Omental fat pad (tissue), 4 donors: Measurements from ENCODE around the gene DENND1A. TPM values are rescaled to one million over a fixed set of nuclear protein-coding genes. Genes with fewer than 3 reads are reported as not detected.

Experiments
- ATAC-seq: fragments of 150-250 bp; one replicate; pipeline ENCODE4 v1.9.1; 2016; ENCODE audit warnings: mild to moderate bottlenecking, moderate library complexity; ENCODE audit not compliant: low FRiP score
- DNase-seq: peaks from one replicate; pipeline ENCODE4 v3.0.0-alpha.2; 2019; ENCODE audit warnings: low spot score
- total RNA-seq, 4 donors: library from RNA; depleted of rRNA; stranded (reverse); fragments of >200 nt; gene quantifications; one replicate each; pipeline ENCODE4 v1.1.0, GENCODE V29; 2016
- TF ChIP-seq, protein P1 (sequence below), 3 donors: fragments of 450-650 bp; IDR thresholded peaks; one replicate each; pipeline ENCODE4 v1.5.1; 2016 to 2017; ENCODE audit warnings: antibody characterized with exemption in 3 of 3, mild to moderate bottlenecking in 3 of 3, moderate library complexity in 2 of 3

DENND1A gene
- total RNA-seq, 4 donors from 2014 or later: 15.2 to 22.8 (median 20.7) TPM

DNA sequence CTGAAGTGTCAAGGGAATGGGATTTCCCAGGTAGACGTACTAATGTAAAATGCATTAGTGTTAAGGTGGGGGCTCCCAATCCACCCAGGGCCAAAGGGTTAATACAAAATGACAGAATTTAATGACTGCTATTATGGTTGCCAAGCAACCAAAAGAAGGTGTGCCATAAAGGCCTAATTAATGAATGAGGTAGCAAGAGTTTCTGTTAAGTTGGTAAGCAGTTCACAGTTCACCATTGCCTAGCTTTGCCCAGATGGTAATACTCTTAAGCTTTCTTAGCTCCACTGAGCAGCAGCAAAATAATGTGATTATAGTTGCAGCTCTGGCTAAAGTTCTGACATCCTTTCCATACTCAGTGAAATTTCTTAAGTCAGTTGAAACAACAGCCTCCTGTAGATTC lies 211.7 kb downstream of the DENND1A start:
- TF ChIP-seq, protein P1, sequence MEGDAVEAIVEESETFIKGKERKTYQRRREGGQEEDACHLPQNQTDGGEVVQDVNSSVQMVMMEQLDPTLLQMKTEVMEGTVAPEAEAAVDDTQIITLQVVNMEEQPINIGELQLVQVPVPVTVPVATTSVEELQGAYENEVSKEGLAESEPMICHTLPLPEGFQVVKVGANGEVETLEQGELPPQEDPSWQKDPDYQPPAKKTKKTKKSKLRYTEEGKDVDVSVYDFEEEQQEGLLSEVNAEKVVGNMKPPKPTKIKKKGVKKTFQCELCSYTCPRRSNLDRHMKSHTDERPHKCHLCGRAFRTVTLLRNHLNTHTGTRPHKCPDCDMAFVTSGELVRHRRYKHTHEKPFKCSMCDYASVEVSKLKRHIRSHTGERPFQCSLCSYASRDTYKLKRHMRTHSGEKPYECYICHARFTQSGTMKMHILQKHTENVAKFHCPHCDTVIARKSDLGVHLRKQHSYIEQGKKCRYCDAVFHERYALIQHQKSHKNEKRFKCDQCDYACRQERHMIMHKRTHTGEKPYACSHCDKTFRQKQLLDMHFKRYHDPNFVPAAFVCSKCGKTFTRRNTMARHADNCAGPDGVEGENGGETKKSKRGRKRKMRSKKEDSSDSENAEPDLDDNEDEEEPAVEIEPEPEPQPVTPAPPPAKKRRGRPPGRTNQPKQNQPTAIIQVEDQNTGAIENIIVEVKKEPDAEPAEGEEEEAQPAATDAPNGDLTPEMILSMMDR (IDR thresholded peaks at IDR 0.05): no peak
- no peak for ATAC-seq
- no peak for DNase-seq

DNA sequence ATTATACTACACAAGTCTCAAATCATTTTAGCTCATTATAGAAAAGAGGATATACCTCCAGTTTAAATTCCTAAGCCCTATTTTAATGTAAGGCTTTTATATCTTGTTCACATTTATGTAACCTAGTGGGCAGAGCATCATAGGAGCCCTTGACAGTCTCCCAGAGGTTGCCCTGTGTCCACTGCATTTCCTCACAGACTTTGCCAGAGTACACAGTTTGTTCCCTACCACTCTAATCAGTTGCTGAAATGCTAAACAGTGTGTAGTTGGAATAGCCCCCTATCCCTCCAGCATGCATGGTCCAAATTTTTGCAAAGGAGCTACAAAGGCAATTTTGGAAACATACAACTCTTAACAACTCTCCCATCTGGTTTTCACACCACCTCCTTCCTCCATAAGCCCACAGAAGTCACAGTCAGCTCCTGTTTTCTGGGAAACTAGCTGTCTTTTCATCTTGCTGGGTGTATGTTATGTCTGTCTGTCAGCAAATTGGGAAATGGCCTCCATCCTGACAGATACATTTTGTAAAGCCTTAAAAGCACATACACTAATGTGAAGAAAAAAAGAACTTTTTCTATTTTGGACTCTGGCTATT lies 212.2 kb downstream of the DENND1A start:
- ATAC-seq (no peak), DNase-seq (no peak)
- TF ChIP-seq, protein P1 (IDR thresholded peaks at IDR 0.05): no peak

DNA sequence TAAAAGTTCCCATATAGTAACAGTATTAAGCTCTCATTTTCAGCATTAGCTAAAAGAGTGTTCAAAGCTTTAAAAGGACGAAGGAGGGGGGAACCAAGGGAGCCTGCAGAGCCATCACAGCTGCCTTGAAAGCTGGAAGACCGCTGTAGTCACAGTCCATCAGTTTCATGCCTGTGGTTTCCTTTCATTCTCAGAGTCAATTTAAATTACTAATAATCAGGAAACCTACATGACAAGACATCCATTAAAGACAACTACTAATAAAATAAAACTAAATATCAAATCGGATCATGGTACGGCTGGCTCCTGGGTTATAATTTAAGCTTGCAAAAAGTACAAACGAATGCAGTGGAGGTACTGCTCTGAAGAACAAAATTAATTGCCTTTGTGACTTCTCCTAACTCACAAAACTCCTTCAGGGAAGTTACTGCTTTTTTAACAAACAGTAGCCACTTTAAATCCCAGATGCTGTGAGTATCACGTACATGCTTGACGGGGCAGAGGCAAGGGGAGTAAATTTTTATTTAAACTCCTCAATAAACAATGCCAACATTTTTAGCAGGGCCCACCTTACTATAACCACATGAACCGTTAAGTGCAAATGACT lies 213.5 kb downstream of the DENND1A start:
- TF ChIP-seq, protein P1 (IDR thresholded peaks at IDR 0.05): no peak
- ATAC-seq: no peak
- no peak for DNase-seq

DNA sequence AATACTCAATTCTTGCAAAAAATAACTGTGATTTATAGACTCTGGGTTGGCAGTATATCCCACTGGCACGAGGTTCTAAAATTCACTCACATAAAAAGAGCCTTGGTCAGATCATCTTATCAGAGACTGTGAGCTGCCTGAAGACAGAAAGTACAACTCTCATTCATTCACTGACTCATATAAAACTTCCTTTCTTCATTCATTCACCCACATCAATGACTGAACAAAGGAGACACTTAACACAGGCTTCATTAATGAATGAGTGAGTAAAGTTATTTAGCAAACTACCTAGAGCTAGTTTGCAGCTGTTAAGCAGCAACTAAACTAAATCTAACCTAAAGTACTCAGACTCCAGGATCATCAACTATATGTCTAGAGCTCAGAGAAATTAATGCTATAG lies 214.7 kb downstream of the DENND1A start:
- DNase-seq: no peak
- no peak for ATAC-seq
- TF ChIP-seq, protein P1 (IDR thresholded peaks at IDR 0.05): no peak

DNA sequence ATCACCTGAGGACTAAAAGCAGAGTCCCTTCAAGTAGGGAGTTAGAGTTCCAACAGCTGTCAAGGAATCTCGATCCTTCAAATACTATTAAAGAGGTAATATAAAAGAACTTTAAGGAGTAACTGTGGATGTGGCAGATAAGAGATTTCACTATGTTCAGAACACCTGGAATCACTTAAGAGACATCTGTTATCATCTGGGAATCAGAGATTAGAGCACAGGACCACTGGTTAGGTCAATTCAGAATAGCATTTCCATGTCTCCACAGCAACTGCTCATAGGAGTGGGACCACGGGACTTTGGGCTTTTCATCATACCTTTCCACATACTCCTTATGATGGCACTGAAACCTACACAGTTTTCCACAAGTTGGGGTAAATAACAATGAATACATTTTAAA lies 216.6 kb downstream of the DENND1A start:
- no peak for DNase-seq
- ATAC-seq: no peak
- TF ChIP-seq, protein P1 (IDR thresholded peaks at IDR 0.05): no peak

DNA sequence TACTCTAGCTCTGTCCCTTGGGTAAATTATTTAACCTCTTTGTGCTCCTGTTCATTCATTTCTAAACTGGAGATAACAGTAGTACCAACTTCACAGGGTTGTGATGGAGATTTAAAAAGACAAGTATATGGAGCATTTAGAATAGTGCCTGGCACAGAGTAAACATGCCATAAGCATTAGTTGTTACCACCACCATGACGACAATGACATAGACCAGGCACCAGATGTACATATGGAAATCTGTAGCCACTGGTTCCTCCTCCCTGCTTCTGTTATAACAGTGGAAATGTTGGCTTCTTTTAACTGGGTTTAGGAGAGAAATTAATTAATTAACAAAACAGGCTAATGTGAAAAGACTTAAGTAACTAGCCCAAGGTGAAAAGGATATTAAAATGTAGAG lies 217.5 kb downstream of the DENND1A start:
- TF ChIP-seq, protein P1 (IDR thresholded peaks at IDR 0.05): no peak
- DNase-seq (no peak), ATAC-seq (no peak)

DNA sequence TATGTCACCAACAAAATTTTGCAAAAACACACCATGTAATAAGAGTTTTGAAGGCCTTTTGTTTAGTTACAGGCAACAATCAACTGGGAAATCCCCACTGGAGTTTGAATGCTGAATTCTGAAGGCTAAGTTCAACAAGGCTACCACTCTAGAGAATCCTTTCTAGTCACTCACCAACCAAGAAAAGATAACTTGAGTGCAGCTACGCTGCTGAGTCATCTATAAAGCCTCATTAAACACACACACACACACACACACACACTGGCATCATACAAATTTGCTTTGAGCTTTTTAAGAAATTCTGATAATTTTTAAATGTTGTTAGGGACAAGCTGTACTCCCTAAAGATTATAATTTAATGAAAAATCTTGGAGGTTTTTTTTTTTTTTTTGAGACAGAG lies 219.6 kb downstream of the DENND1A start:
- TF ChIP-seq, protein P1 (IDR thresholded peaks at IDR 0.05): no peak
- ATAC-seq (no peak), DNase-seq (no peak)
